CD14-positive monocyte (primary cell): ENCODE data around the gene PARP8. TPM values are rescaled to one million over a fixed set of nuclear protein-coding genes. Genes with fewer than 3 reads are reported as not detected.
"Not testable (repeated sequence)": the region's sequence is repeated elsewhere in the genome, so short reads cannot be mapped to it uniquely, and the experiment has no call there.

ENCODE experiments used
- DNase-seq, 3 donors: peaks; one replicate each; pipeline ENCODE4 v3.0.0-alpha.2; 2011 to 2022
- H2AFZ ChIP-seq: 2 replicates; pipeline ENCODE4 v1.6.0; 2012; ENCODE audit warnings: mild to moderate bottlenecking, low read depth, low read length, inconsistent platforms; ENCODE audit not compliant: insufficient read depth, poor library complexity, severe bottlenecking
- H3K27ac ChIP-seq, 2 donors: 1 replicate in 1 of 2; 2 replicates in 1 of 2; pipeline ENCODE4 v1.5.1; 2012 to 2013; ENCODE audit warnings: low read length in 2 of 2, control low read depth in 1 of 2, inconsistent platforms in 1 of 2, low read depth in 1 of 2, mild to moderate bottlenecking in 1 of 2
- H3K27me3 ChIP-seq, 2 donors: one replicate each; pipeline versions ENCODE4 v1.6.0 to v1.6.1; 2011 to 2013; ENCODE audit warnings: low read length in 2 of 2; ENCODE audit not compliant: control insufficient read depth in 2 of 2, insufficient read depth in 2 of 2
- H3K36me3 ChIP-seq, 2 donors: replicated peaks in 1 of 2; 1 replicate in 1 of 2; 2 replicates in 1 of 2; pipeline versions ENCODE4 v1.5.1 to v1.6.1; 2012 to 2013; ENCODE audit warnings: low read length in 2 of 2, control low read depth in 1 of 2, inconsistent platforms in 1 of 2, mild to moderate bottlenecking in 1 of 2; ENCODE audit not compliant: insufficient read depth in 2 of 2, control insufficient read depth in 1 of 2
- H3K4me1 ChIP-seq, 2 donors: 1 replicate in 1 of 2; 2 replicates in 1 of 2; pipeline versions ENCODE4 v1.5.1 to v1.6.1; 2012 to 2013; ENCODE audit warnings: low read length in 2 of 2, control low read depth in 1 of 2, inconsistent platforms in 1 of 2, mild to moderate bottlenecking in 1 of 2, moderate library complexity in 1 of 2; ENCODE audit not compliant: insufficient read depth in 2 of 2, control insufficient read depth in 1 of 2
- H3K4me2 ChIP-seq: replicated peaks from 2 replicates; pipeline ENCODE3; 2012; ENCODE audit warnings: low read length, moderate library complexity, mild to moderate bottlenecking; ENCODE audit not compliant: poor library complexity, severe bottlenecking; ENCODE audit errors: extremely low read depth
- H3K4me3 ChIP-seq, 3 experiments: fragments of 200-600 bp in 1 of 3; sonication (generic) in 1 of 3; replicated peaks in 1 of 3; 1 replicate in 2 of 3; 2 replicates in 1 of 3; pipeline ENCODE4 v1.5.1; 2011 to 2013; ENCODE audit warnings: low read length in 3 of 3, mild to moderate bottlenecking in 3 of 3, control low read depth in 2 of 3, low read depth in 2 of 3, inconsistent platforms in 1 of 3, moderate library complexity in 1 of 3
- H3K79me2 ChIP-seq: 2 replicates; pipeline ENCODE4 v1.6.0; 2012; ENCODE audit warnings: mild to moderate bottlenecking, control low read depth, inconsistent platforms, low read length, moderate library complexity; ENCODE audit not compliant: insufficient read depth
- H3K9ac ChIP-seq: 2 replicates; pipeline ENCODE4 v1.6.0; 2017; ENCODE audit warnings: low read length, mild to moderate bottlenecking; ENCODE audit not compliant: insufficient read depth, poor library complexity, severe bottlenecking
- H3K9me3 ChIP-seq, 2 donors: replicated peaks in 1 of 2; 1 replicate in 1 of 2; 2 replicates in 1 of 2; pipeline versions ENCODE4 v1.5.1 to v1.6.1; 2012 to 2013; ENCODE audit warnings: low read length in 2 of 2, control low read depth in 1 of 2; ENCODE audit not compliant: control insufficient read depth in 1 of 2, insufficient read depth in 1 of 2
- H4K20me1 ChIP-seq: 2 replicates; pipeline ENCODE4 v1.6.0; 2012; ENCODE audit warnings: mild to moderate bottlenecking, low read length, control low read depth, moderate library complexity; ENCODE audit not compliant: insufficient read depth
- H3K27ac Mint-ChIP-seq, 7 donors: one replicate each; pipeline ENCODE4 v1.8.0; 2020; ENCODE audit warnings: mild to moderate bottlenecking in 7 of 7, mixed read lengths in 7 of 7, moderate library complexity in 6 of 7, inconsistent platforms in 2 of 7
- H3K27me3 Mint-ChIP-seq, 3 donors: one replicate each; pipeline ENCODE4 v1.8.0; 2021 to 2022; ENCODE audit warnings: low read depth in 3 of 3, mild to moderate bottlenecking in 3 of 3, mixed read lengths in 3 of 3, moderate library complexity in 3 of 3, inconsistent platforms in 1 of 3
- H3K36me3 Mint-ChIP-seq, 2 donors: one replicate each; pipeline ENCODE4 v1.8.0; 2020; ENCODE audit warnings: mixed read lengths in 2 of 2, inconsistent platforms in 1 of 2, mild to moderate bottlenecking in 1 of 2
- H3K4me1 Mint-ChIP-seq: one replicate; pipeline ENCODE4 v1.8.0; 2020; ENCODE audit warnings: mild to moderate bottlenecking, mixed read lengths
- H3K4me3 Mint-ChIP-seq, 2 donors: one replicate each; pipeline ENCODE4 v1.8.0; 2020; ENCODE audit warnings: mild to moderate bottlenecking in 2 of 2, mixed read lengths in 2 of 2, moderate library complexity in 1 of 2
- H3K9me3 Mint-ChIP-seq, 7 donors: one replicate each; pipeline ENCODE4 v1.8.0; 2020 to 2022; ENCODE audit warnings: mixed read lengths in 7 of 7, mild to moderate bottlenecking in 6 of 7, moderate library complexity in 6 of 7, inconsistent platforms in 2 of 7
- CTCF ChIP-seq: fragments of 200-600 bp; IDR thresholded peaks from one replicate; pipeline ENCODE4 v1.8.0; 2022; ENCODE audit warnings: antibody characterized with exemption, mild to moderate bottlenecking
- WGBS: methylation state at CpG from one replicate; pipeline ENCODE4 v1.1.5; 2013; ENCODE audit warnings: missing lambda C conversion rate; ENCODE audit not compliant: insufficient coverage; 5-methylcytosine and 5-hydroxymethylcytosine counted together
- intact Hi-C, 2 donors: fragments of 100-400 bp; cut with micrococcal nuclease; formaldehyde crosslinking; loops; one replicate each; pipeline versions ENCODE4 v1.15.0 to v1.15.1; 2023
- polyA plus RNA-seq, 3 donors: library from polyadenylated mRNA; depleted of rRNA in 1 of 3; unstranded in 2 of 3; stranded (reverse) in 1 of 3; fragments of 300-500 nt in 2 of 3; fragments of >200 nt in 1 of 3; fragmentation: Illumina TruSeq in 2 of 3; gene quantifications; 1 replicate in 2 of 3; 2 replicates in 1 of 3; pipeline ENCODE4 v1.2.3, GENCODE V29; 2012 to 2021

PARP8 gene
- polyA plus RNA-seq, 3 donors: 27.5 to 170 (median 40.6) TPM

- H3K36me3 ChIP-seq: peaks cover 72 to 93% of the 10 kb centered on the region in 2 donors
- peak overlapping the region in 1 of 2 donors; percentile 49 for H3K27ac ChIP-seq
- H3K4me3 ChIP-seq: no peak overlapping the region
- H2AFZ ChIP-seq: no peak overlapping the region
- 100% methylated on average over 2 of the region's 4 CpGs for WGBS
- peaks cover 57% of the 10 kb centered on the region for H4K20me1 ChIP-seq
- peaks cover 0 to 13% (median 5%) of the 10 kb centered on the region in 7 donors for H3K9me3 Mint-ChIP-seq
- no peaks in the 10 kb centered on the region for H3K27me3 ChIP-seq
- no peaks in the 10 kb centered on the region for H3K4me1 ChIP-seq
- no peak overlapping the region for H3K27ac Mint-ChIP-seq
- intact Hi-C loops: no loop called here
- peaks cover 0 to 3% of the 10 kb centered on the region in 2 donors for H3K9me3 ChIP-seq
- peaks cover 47% of the 10 kb centered on the region for H3K79me2 ChIP-seq
- no peak overlapping the region for H3K4me2 ChIP-seq
- no peaks in the 10 kb centered on the region for H3K4me1 Mint-ChIP-seq
- no peaks in the 10 kb centered on the region for H3K27me3 Mint-ChIP-seq
- no peak overlapping the region for H3K4me3 Mint-ChIP-seq
- H3K9ac ChIP-seq: no peak overlapping the region
- peaks cover 53 to 87% of the 10 kb centered on the region in 2 donors for H3K36me3 Mint-ChIP-seq
- no peak for TF ChIP-seq CTCF
- no peak for DNase-seq
These were observed 102.2 kb downstream of the PARP8 start for GRCh38 chr5:50768634-50769033.

DNA sequence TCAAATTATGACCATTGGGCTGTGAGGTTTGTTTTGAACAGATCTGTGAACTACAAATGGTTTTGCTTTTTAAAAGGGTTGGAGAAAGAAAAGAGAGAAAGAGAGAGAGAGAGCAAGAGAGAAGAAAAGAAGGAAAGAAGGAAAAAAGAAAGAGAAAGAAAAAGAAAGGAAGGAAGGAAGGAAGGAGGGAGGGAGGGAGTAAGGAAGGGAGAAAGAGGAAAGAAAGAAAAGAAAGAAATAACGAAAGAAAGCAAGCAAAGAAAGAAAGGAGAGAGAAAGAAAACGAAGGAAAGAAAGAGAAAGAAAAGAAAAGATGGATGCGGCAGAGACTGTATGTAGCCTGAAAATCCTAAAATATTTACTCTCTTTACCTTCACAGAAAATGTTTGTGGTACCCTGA lies 104.0 kb downstream of the PARP8 start:
- Histone ChIP-seq H2AFZ (no peak overlapping the region), H3K9ac (no peak overlapping the region), H4K20me1 (peaks cover 40% of the 10 kb centered on the region), H3K4me1 (no peaks in the 10 kb centered on the region), H3K27me3 (no peaks in the 10 kb centered on the region), H3K9me3 (peaks cover 0 to 7% of the 10 kb centered on the region in 2 donors), H3K27ac (no peak overlapping the region), H3K4me3 (no peak overlapping the region), H3K36me3 (peaks cover 56 to 90% of the 10 kb centered on the region in 2 donors), H3K79me2 (peaks cover 40% of the 10 kb centered on the region), H3K4me2 (no peak overlapping the region)
- peaks cover 58 to 84% of the 10 kb centered on the region in 2 donors for H3K36me3 Mint-ChIP-seq
- peaks cover 6 to 21% (median 12%) of the 10 kb centered on the region in 7 donors for H3K9me3 Mint-ChIP-seq
- peak overlapping the region in 1 of 7 donors; percentile 73 for H3K27ac Mint-ChIP-seq
- peaks cover 0 to 1% (median 0%) of the 10 kb centered on the region in 3 donors for H3K27me3 Mint-ChIP-seq
- no peak for TF ChIP-seq CTCF
- H3K4me3 Mint-ChIP-seq: no peak overlapping the region
- no peak for DNase-seq
- H3K4me1 Mint-ChIP-seq: no peaks in the 10 kb centered on the region
- intact Hi-C loops: no loop called here
- no CpG with 5 or more reads among the region's 3 CpGs for WGBS

DNA sequence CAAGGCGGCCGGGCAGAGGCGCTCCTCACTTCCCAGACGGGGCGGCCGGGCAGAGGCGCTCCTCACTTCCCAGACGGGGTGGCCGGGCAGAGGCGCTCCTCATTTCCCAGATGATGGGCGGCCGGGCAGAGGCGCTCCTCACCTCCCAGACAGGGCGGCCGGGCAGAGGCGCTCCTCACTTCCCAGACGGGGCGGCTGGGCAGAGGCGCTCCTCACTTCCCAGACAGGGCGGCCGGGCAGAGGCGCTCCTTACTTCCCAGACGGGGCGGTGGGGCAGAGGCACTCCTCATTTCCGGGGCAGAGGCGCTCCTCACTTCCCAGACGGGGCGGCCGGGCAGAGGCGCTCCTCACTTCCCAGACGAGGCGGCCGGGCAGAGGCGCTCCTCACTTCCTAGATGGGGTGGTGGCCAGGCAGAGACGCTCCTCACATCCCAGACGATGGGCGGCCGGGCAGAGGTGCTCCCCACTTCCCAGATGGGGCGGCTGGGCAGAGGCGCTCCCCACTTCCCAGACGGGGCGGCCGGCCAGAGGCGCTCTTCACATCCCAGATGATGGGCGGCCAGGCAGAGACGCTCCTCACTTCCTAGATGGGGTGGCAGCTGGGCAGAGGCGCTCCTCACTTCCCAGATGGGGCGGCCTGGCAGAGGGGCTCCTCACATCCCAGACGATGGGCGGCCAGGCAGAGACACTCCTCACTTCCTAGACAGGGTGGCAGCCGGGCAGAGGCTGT lies 108.2 kb downstream of the PARP8 start:
- H3K9me3 ChIP-seq, H3K4me1 ChIP-seq, H3K27ac ChIP-seq, H3K4me2 ChIP-seq, DNase-seq, H3K27me3 Mint-ChIP-seq, intact Hi-C loops, H3K4me1 Mint-ChIP-seq, H3K9ac ChIP-seq, H3K27me3 ChIP-seq, H3K4me3 Mint-ChIP-seq, H2AFZ ChIP-seq, H3K4me3 ChIP-seq: not testable (repeated sequence)
- Histone ChIP-seq H3K79me2 (peaks cover 39% of the 10 kb centered on the region), H4K20me1 (peaks cover 42% of the 10 kb centered on the region), H3K36me3 (peaks cover 64 to 94% of the 10 kb centered on the region in 2 donors)
- Mint-ChIP-seq H3K9me3 (peaks cover 6 to 21% (median 12%) of the 10 kb centered on the region in 7 donors), H3K36me3 (peaks cover 65 to 86% of the 10 kb centered on the region in 2 donors), H3K27ac (peak overlapping the region in 3 of 7 donors; percentile 34 to 87 (median 50))
- 98% methylated on average over 18 of the region's 51 CpGs for WGBS
